Neural progenitor cell (in vitro differentiated cells): ENCODE measurements around the gene TNFRSF11A. TPM values are rescaled to one million over a fixed set of nuclear protein-coding genes. Genes with fewer than 3 reads are reported as not detected.

Source experiments
- DNase-seq: peaks from one replicate; pipeline ENCODE4 v3.0.0-alpha.2; 2016; ENCODE audit warnings: low spot score
- H2AFZ ChIP-seq: fragments of 200-600 bp; sonication (generic); replicated peaks from 2 replicates; pipeline ENCODE4 v1.6.1; 2016; ENCODE audit warnings: antibody characterized with exemption
- H3F3A ChIP-seq: fragments of 200-600 bp; sonication (generic); 2 replicates; pipeline ENCODE4 v1.6.1; 2016; ENCODE audit warnings: antibody characterized with exemption, low read depth
- H3K27ac ChIP-seq: fragments of 200-600 bp; sonication (generic); 2 replicates; pipeline ENCODE4 v1.5.1; 2016; ENCODE audit warnings: mild to moderate bottlenecking
- H3K27me3 ChIP-seq: fragments of 200-600 bp; sonication (generic); 2 replicates; pipeline ENCODE4 v1.6.1; 2016; ENCODE audit warnings: mild to moderate bottlenecking, moderate library complexity
- H3K36me3 ChIP-seq: fragments of 200-600 bp; sonication (generic); 2 replicates; pipeline ENCODE4 v1.5.1; 2016
- H3K4me1 ChIP-seq: fragments of 200-600 bp; sonication (generic); 2 replicates; pipeline ENCODE4 v1.6.1; 2016; ENCODE audit warnings: mixed run types
- H3K4me2 ChIP-seq: fragments of 200-600 bp; sonication (generic); 2 replicates; pipeline ENCODE4 v1.6.1; 2016
- H3K4me3 ChIP-seq: fragments of 200-600 bp; sonication (generic); 2 replicates; pipeline ENCODE4 v1.5.1; 2016
- H3K79me2 ChIP-seq: fragments of 200-600 bp; sonication (generic); 2 replicates; pipeline ENCODE4 v1.6.1; 2016; ENCODE audit warnings: low read depth
- H3K9ac ChIP-seq: fragments of 200-600 bp; sonication (generic); 2 replicates; pipeline ENCODE4 v1.6.1; 2016
- H3K9me3 ChIP-seq: fragments of 200-600 bp; sonication (generic); 2 replicates; pipeline ENCODE4 v1.5.1; 2016; ENCODE audit warnings: low read depth
- H4K20me1 ChIP-seq: fragments of 200-600 bp; sonication (generic); 2 replicates; pipeline ENCODE4 v1.6.1; 2016; ENCODE audit warnings: low read depth
- H3K27ac Mint-ChIP-seq: 3 replicates; pipeline ENCODE4 v1.8.0; 2021; ENCODE audit warnings: mixed read lengths
- H3K27me3 Mint-ChIP-seq: 2 replicates; pipeline ENCODE4 v1.8.0; 2022; ENCODE audit warnings: low read depth, mild to moderate bottlenecking, inconsistent platforms, moderate library complexity, mixed read lengths; ENCODE audit not compliant: insufficient read depth
- H3K36me3 Mint-ChIP-seq: 3 replicates; pipeline ENCODE4 v1.8.0; 2021; ENCODE audit warnings: mixed read lengths
- H3K4me1 Mint-ChIP-seq: 3 replicates; pipeline ENCODE4 v1.8.0; 2021; ENCODE audit warnings: mixed read lengths
- H3K4me3 Mint-ChIP-seq: 3 replicates; pipeline ENCODE4 v1.8.0; 2021; ENCODE audit warnings: mild to moderate bottlenecking, moderate library complexity, mixed read lengths
- H3K9me3 Mint-ChIP-seq: 3 replicates; pipeline ENCODE4 v1.8.0; 2020; ENCODE audit warnings: mixed read lengths
- CTCF ChIP-seq: fragments of 200-600 bp; sonication (generic); IDR thresholded peaks from 2 replicates; pipeline ENCODE4 v1.5.1; 2017; ENCODE audit warnings: antibody characterized with exemption, mild to moderate bottlenecking
- EZH2 ChIP-seq: fragments of 200-600 bp; sonication (generic); IDR thresholded peaks from 2 replicates; pipeline ENCODE4 v1.6.1; 2017; ENCODE audit warnings: antibody characterized with exemption, mild to moderate bottlenecking, moderate library complexity
- EZH2phosphoT487 ChIP-seq: fragments of 200-600 bp; sonication (generic); IDR thresholded peaks from 2 replicates; pipeline ENCODE4 v1.6.1; 2017; ENCODE audit warnings: antibody characterized with exemption
- total RNA-seq: library from RNA; depleted of rRNA; stranded (reverse); fragments of >200 nt; gene quantifications from 2 replicates; pipeline ENCODE4 v1.2.3, GENCODE V29; 2015; ENCODE audit warnings: low replicate concordance

Gene TNFRSF11A
- total RNA-seq, 1 donor from 2014 or later = 0.47 TPM

- Histone ChIP-seq H3K27ac (no peak overlapping the region), H3K27me3 (no peaks in the 10 kb centered on the region), H3K4me2 (no peak overlapping the region), H3K79me2 (no peaks in the 10 kb centered on the region), H2AFZ (no peak overlapping the region), H3K36me3 (no peaks in the 10 kb centered on the region), H3K9ac (no peak overlapping the region), H3K4me1 (no peaks in the 10 kb centered on the region), H3F3A (no peaks in the 10 kb centered on the region), H3K9me3 (no peaks in the 10 kb centered on the region), H4K20me1 (no peaks in the 10 kb centered on the region), H3K4me3 (no peak overlapping the region)
- TF ChIP-seq CTCF (no peak), EZH2 (no peak), EZH2phosphoT487 (no peak)
- no peak for DNase-seq
- peak overlapping the region; percentile 11 for H3K27ac Mint-ChIP-seq
- peaks cover 45% of the 10 kb centered on the region for H3K4me1 Mint-ChIP-seq
- no peaks in the 10 kb centered on the region for H3K36me3 Mint-ChIP-seq
- H3K27me3 Mint-ChIP-seq = peaks cover 6% of the 10 kb centered on the region
- H3K4me3 Mint-ChIP-seq = no peak overlapping the region
- H3K9me3 Mint-ChIP-seq = no peaks in the 10 kb centered on the region
Observed at GRCh38 chr18:62370366-62370765, 45.3 kb downstream of the TNFRSF11A start.

- no peak for TF ChIP-seq EZH2phosphoT487
- no peak for TF ChIP-seq EZH2
- no peak for TF ChIP-seq CTCF
- H3K4me3 Mint-ChIP-seq = no peak overlapping the region
- no peaks in the 10 kb centered on the region for H3F3A ChIP-seq
- H3K9me3 Mint-ChIP-seq = no peaks in the 10 kb centered on the region
- H3K4me2 ChIP-seq = no peak overlapping the region
- no peaks in the 10 kb centered on the region for H3K4me1 ChIP-seq
- no peaks in the 10 kb centered on the region for H3K36me3 ChIP-seq
- no peak overlapping the region for H3K4me3 ChIP-seq
- no peak overlapping the region for H3K9ac ChIP-seq
- H3K27me3 Mint-ChIP-seq = peaks cover 6% of the 10 kb centered on the region
- H3K27me3 ChIP-seq = no peaks in the 10 kb centered on the region
- no peaks in the 10 kb centered on the region for H3K79me2 ChIP-seq
- no peak overlapping the region for H2AFZ ChIP-seq
- DNase-seq = no peak
- H3K27ac ChIP-seq = no peak overlapping the region
- peak overlapping the region; percentile 18 for H3K27ac Mint-ChIP-seq
- H3K4me1 Mint-ChIP-seq = peaks cover 45% of the 10 kb centered on the region
- no peaks in the 10 kb centered on the region for H3K9me3 ChIP-seq
- H4K20me1 ChIP-seq = no peaks in the 10 kb centered on the region
- no peaks in the 10 kb centered on the region for H3K36me3 Mint-ChIP-seq
Observed at GRCh38 chr18:62371436-62371835, 46.3 kb downstream of the TNFRSF11A start.

GRCh38 chr18:62372156-62372555 lies 47.0 kb downstream of the TNFRSF11A start:
- no peak overlapping the region for H3K27ac ChIP-seq
- no peak overlapping the region for H3K9ac ChIP-seq
- no peaks in the 10 kb centered on the region for H3K36me3 Mint-ChIP-seq
- H3K9me3 Mint-ChIP-seq = no peaks in the 10 kb centered on the region
- H2AFZ ChIP-seq = no peak overlapping the region
- no peak overlapping the region for H3K27ac Mint-ChIP-seq
- no peak overlapping the region for H3K4me3 Mint-ChIP-seq
- no peaks in the 10 kb centered on the region for H3K79me2 ChIP-seq
- H3K27me3 Mint-ChIP-seq = peaks cover 6% of the 10 kb centered on the region
- no peaks in the 10 kb centered on the region for H3K27me3 ChIP-seq
- DNase-seq = no peak
- no peak for TF ChIP-seq EZH2phosphoT487
- no peak for TF ChIP-seq EZH2
- no peak for TF ChIP-seq CTCF
- H3K4me3 ChIP-seq = no peak overlapping the region
- no peaks in the 10 kb centered on the region for H3K9me3 ChIP-seq
- H3K36me3 ChIP-seq = no peaks in the 10 kb centered on the region
- H3K4me1 Mint-ChIP-seq = peaks cover 41% of the 10 kb centered on the region
- H3F3A ChIP-seq = no peaks in the 10 kb centered on the region
- no peak overlapping the region for H3K4me2 ChIP-seq
- no peaks in the 10 kb centered on the region for H3K4me1 ChIP-seq
- no peaks in the 10 kb centered on the region for H4K20me1 ChIP-seq
